Testis (tissue), 2 donors: ENCODE measurements around the gene AMIGO2.

Experiments used
- POLR2A ChIP-seq: fragments of 450-650 bp; IDR thresholded peaks from one replicate; pipeline ENCODE4 v1.6.1; 2017; ENCODE audit warnings: antibody characterized with exemption, mild to moderate bottlenecking, moderate library complexity
- TF ChIP-seq, protein P1 (sequence below), 3 experiments: fragments of 450-650 bp in 2 of 3; fragments of 200-600 bp in 1 of 3; sonication (generic) in 1 of 3; IDR thresholded peaks; one replicate each; pipeline ENCODE4 v1.5.1; 2016 to 2019; ENCODE audit warnings: antibody characterized with exemption in 3 of 3, mild to moderate bottlenecking in 2 of 3, moderate library complexity in 1 of 3

- no peak for TF ChIP-seq POLR2A
- TF ChIP-seq, protein P1, sequence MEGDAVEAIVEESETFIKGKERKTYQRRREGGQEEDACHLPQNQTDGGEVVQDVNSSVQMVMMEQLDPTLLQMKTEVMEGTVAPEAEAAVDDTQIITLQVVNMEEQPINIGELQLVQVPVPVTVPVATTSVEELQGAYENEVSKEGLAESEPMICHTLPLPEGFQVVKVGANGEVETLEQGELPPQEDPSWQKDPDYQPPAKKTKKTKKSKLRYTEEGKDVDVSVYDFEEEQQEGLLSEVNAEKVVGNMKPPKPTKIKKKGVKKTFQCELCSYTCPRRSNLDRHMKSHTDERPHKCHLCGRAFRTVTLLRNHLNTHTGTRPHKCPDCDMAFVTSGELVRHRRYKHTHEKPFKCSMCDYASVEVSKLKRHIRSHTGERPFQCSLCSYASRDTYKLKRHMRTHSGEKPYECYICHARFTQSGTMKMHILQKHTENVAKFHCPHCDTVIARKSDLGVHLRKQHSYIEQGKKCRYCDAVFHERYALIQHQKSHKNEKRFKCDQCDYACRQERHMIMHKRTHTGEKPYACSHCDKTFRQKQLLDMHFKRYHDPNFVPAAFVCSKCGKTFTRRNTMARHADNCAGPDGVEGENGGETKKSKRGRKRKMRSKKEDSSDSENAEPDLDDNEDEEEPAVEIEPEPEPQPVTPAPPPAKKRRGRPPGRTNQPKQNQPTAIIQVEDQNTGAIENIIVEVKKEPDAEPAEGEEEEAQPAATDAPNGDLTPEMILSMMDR (IDR thresholded peaks at IDR 0.05), result no peak
Measured at GRCh38 chr12:47035484-47035883, 44.3 kb downstream of the AMIGO2 start.
